OCI-LY7 (cell line): ENCODE data around the gene HIVEP2. TPM values are rescaled to one million over a fixed set of nuclear protein-coding genes. Genes with fewer than 3 reads are reported as not detected.

Source experiments
- BruUV-seq: library from RNA; stranded (reverse); fragments of 400-500 nt; replicated peaks from 2 replicates; lab custom pipeline; 2021; lab: Mats Ljungman, UMichigan
- CTCF ChIA-PET: fragments of 300-600 bp; sonication (Branson Sonifier 250); formaldehyde crosslinking; loops from one replicate; lab custom pipeline; 2022; ENCODE audit warnings: antibody characterized with exemption; ENCODE audit not compliant: unreplicated experiment; lab: Charles Lee
- POLR2A ChIA-PET: fragments of 300-600 bp; sonication (Branson Sonifier 250); formaldehyde crosslinking; loops from one replicate; lab custom pipeline; 2022; ENCODE audit warnings: antibody characterized with exemption; lab: Charles Lee
- DNase-seq: peaks from one replicate; pipeline ENCODE4 v3.0.0-alpha.2; 2015; ENCODE audit warnings: low spot score
- H2AFZ ChIP-seq: fragments of 200-600 bp; sonication (generic), shearing (Covaris generic); 2 replicates; pipeline ENCODE4 v1.6.1; 2014; ENCODE audit warnings: mild to moderate bottlenecking, antibody characterized with exemption, low read length, moderate library complexity
- H3K27ac ChIP-seq: fragments of 200-600 bp; sonication (generic); 2 replicates; pipeline ENCODE4 v1.5.1; 2014; ENCODE audit warnings: mixed run types, low read depth, mild to moderate bottlenecking, moderate library complexity, low read length, inconsistent platforms; ENCODE audit not compliant: poor library complexity, severe bottlenecking
- H3K36me3 ChIP-seq: fragments of 200-600 bp; sonication (generic); 2 replicates; pipeline ENCODE4 v1.6.1; 2014; ENCODE audit warnings: mild to moderate bottlenecking, antibody characterized with exemption, low read length, moderate library complexity, mixed read lengths; ENCODE audit not compliant: insufficient read depth
- H3K4me1 ChIP-seq: fragments of 200-600 bp; sonication (generic); 2 replicates; pipeline ENCODE4 v1.5.1; 2014; ENCODE audit warnings: mild to moderate bottlenecking, low read length; ENCODE audit not compliant: insufficient read depth, poor library complexity, severe bottlenecking
- H3K4me2 ChIP-seq: fragments of 200-600 bp; sonication (generic); 2 replicates; pipeline ENCODE4 v1.6.1; 2014; ENCODE audit warnings: mild to moderate bottlenecking, low read length
- H3K4me3 ChIP-seq: fragments of 200-600 bp; sonication (generic); 2 replicates; pipeline ENCODE4 v1.5.1; 2014; ENCODE audit warnings: mild to moderate bottlenecking, low read depth, low read length; ENCODE audit not compliant: poor library complexity, severe bottlenecking
- H3K79me2 ChIP-seq: fragments of 200-600 bp; sonication (generic); 2 replicates; pipeline ENCODE4 v1.6.1; 2016; ENCODE audit warnings: low read depth, mild to moderate bottlenecking, low read length, moderate library complexity, mixed read lengths; ENCODE audit not compliant: insufficient read depth
- H3K9me2 ChIP-seq: fragments of 200-600 bp; sonication (generic); 2 replicates; pipeline ENCODE4 v1.6.1; 2016; ENCODE audit warnings: mild to moderate bottlenecking, low read length, mixed read lengths; ENCODE audit not compliant: insufficient read depth
- H3K9me3 ChIP-seq: fragments of 200-600 bp; sonication (generic); 2 replicates; pipeline ENCODE4 v1.6.1; 2014; ENCODE audit warnings: mild to moderate bottlenecking, mixed run types, low read length, mixed read lengths
- H4K20me1 ChIP-seq: fragments of 200-600 bp; sonication (generic); 2 replicates; pipeline ENCODE4 v1.6.1; 2014; ENCODE audit warnings: mild to moderate bottlenecking, antibody characterized with exemption, low read length, moderate library complexity, mixed read lengths; ENCODE audit not compliant: insufficient read depth
- CTCF ChIP-seq: fragments of 200-600 bp; sonication (generic); conservative IDR thresholded peaks from 2 replicates; pipeline ENCODE4 v1.5.1; 2014; ENCODE audit warnings: mild to moderate bottlenecking, antibody characterized with exemption, low read length, moderate library complexity, mixed read lengths
- EZH2phosphoT487 ChIP-seq: fragments of 200-600 bp; sonication (generic); IDR thresholded peaks from 2 replicates; pipeline ENCODE4 v1.6.1; 2018; ENCODE audit warnings: low read depth, borderline replicate concordance, mild to moderate bottlenecking, mixed run types, antibody characterized with exemption, low read length, moderate library complexity, mixed read lengths
- intact Hi-C: fragments of 100-400 bp; cut with micrococcal nuclease; formaldehyde crosslinking; loops from one replicate; pipeline ENCODE4 v1.10.0; 2022; ENCODE audit not compliant: unreplicated experiment
- total RNA-seq, 2 experiments: library from RNA; depleted of rRNA in 1 of 2; stranded (reverse); fragments of >200 nt in 1 of 2; shearing (Covaris generic) in 1 of 2; gene quantifications; 2 replicates each; pipeline ENCODE4 v1.2.3, GENCODE V29; 2014 to 2022

The HIVEP2 gene
- total RNA-seq, 2 experiments from 2014 or later: 18.8 to 24.6 TPM

GRCh38 chr6:142893088-142893487 lies 51.9 kb downstream of the HIVEP2 start:
- no peak for DNase-seq
- BruUV-seq: no TSS peak
- peaks cover 2% of the 10 kb centered on the region; the same call in 1 of the 2 replicates for H3K79me2 ChIP-seq
- peaks cover 18% of the 10 kb centered on the region for H3K36me3 ChIP-seq
- no peaks in the 10 kb centered on the region for H3K9me2 ChIP-seq
- TF ChIP-seq CTCF: no peak
- no peak for TF ChIP-seq EZH2phosphoT487
- H3K27ac ChIP-seq: no peak overlapping the region
- no peak overlapping the region for H3K4me2 ChIP-seq
- ChIA-PET CTCF (no interaction called here), POLR2A (interaction anchor here (1.1 to 1.4 kb wide), 2 partner anchors 10 to 30 kb away, joined by 3 read pairs; no protein-coding TSS in a partner anchor)
- H3K9me3 ChIP-seq: 0 out of 2 replicates have a peak, but pooled peaks cover 4% of the 10 kb centered on the region
- H2AFZ ChIP-seq: no peak overlapping the region
- H4K20me1 ChIP-seq: no peaks in the 10 kb centered on the region
- H3K4me1 ChIP-seq: peaks cover 5% of the 10 kb centered on the region
- H3K4me3 ChIP-seq: no peak overlapping the region
- intact Hi-C loops: no loop called here

- POLR2A ChIA-PET: interaction anchor here (0.9 to 1.4 kb wide), 3 partner anchors 29 to 49 kb away, joined by 3 to 4 read pairs (median 3); no protein-coding TSS in a partner anchor
- Histone ChIP-seq H3K4me1 (peaks cover 12% of the 10 kb centered on the region), H4K20me1 (no peaks in the 10 kb centered on the region), H3K79me2 (peaks cover 9% of the 10 kb centered on the region; the same call in 1 of the 2 replicates), H3K27ac (no peak overlapping the region), H3K9me2 (no peaks in the 10 kb centered on the region), H2AFZ (no peak overlapping the region), H3K36me3 (peaks cover 21% of the 10 kb centered on the region), H3K9me3 (0 out of 2 replicates have a peak, but pooled peaks cover 4% of the 10 kb centered on the region), H3K4me3 (no peak overlapping the region), H3K4me2 (no peak overlapping the region)
- no peak for TF ChIP-seq CTCF
- TF ChIP-seq EZH2phosphoT487: no peak
- DNase-seq: no peak
- BruUV-seq: no TSS peak
- intact Hi-C loops: no loop called here
- CTCF ChIA-PET: no interaction called here
Observed at GRCh38 chr6:142892254-142893021, 52.5 kb downstream of the HIVEP2 start.

GRCh38 chr6:142891454-142891853 lies 53.5 kb downstream of the HIVEP2 start:
- H4K20me1 ChIP-seq: no peaks in the 10 kb centered on the region; the same call in 1 of the 2 replicates
- no peak for DNase-seq
- H3K4me3 ChIP-seq: no peak overlapping the region
- no peak for TF ChIP-seq EZH2phosphoT487
- TF ChIP-seq CTCF: no peak
- no peaks in the 10 kb centered on the region for H3K9me2 ChIP-seq
- no peaks in the 10 kb centered on the region for H3K9me3 ChIP-seq
- CTCF ChIA-PET: no interaction called here
- H3K4me2 ChIP-seq: no peak overlapping the region
- peaks cover 22% of the 10 kb centered on the region for H3K4me1 ChIP-seq
- no peak overlapping the region for H3K27ac ChIP-seq
- no TSS peak for BruUV-seq
- H3K36me3 ChIP-seq: peaks cover 14% of the 10 kb centered on the region
- intact Hi-C loops: no loop called here
- no peak overlapping the region for H2AFZ ChIP-seq
- peaks cover 15% of the 10 kb centered on the region; the same call in 1 of the 2 replicates for H3K79me2 ChIP-seq
- POLR2A ChIA-PET: interaction anchor here (0.9 to 1.0 kb wide), 2 partner anchors 44 to 48 kb away, joined by 3 to 4 read pairs; no protein-coding TSS in a partner anchor
